LoVo (cell line): ENCODE data around the gene PTPRG.

Source experiments
- DNase-seq: peaks from one replicate; pipeline ENCODE4 v3.0.0-alpha.2; 2016; ENCODE audit warnings: low spot score

Gene PTPRG

DNA sequence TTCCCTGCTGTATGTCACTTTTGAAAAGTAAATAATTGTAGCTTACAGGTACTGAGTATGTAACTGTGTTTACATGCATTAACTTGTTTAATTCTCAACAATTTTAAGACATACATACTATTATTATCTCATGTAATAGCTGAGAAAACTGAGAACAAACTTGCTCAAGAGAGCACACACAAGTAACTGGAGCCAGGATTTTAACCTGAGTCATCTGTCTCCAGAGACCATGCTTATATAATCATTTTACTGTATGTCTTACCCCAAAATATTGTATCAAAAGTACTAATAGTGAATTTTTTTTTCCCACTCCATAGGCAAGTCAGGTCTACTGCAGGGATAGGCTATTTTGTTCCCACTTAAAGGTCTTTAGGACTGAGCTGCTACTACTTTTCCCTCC, 716.6 kb downstream of the PTPRG start:
- no peak for DNase-seq

DNA sequence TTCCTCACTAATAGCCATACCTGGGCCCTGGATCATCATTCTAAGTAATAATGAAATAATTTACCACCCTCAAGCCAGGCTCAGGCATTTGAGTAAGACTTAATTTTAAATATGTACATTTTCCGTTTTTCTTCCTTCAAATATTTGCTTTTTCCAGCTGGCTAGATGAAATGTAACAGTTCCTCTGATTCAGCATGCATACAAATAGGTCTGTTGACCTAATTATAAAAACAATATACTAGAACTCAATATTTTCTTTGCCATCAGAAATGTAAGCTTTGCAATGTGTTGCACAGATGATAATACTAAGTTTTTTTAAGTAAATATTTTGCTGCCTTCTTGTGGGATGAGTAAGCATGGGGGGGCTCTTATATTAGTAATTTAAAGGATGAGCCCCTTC, 720.4 kb downstream of the PTPRG start:
- DNase-seq, result no peak

DNA sequence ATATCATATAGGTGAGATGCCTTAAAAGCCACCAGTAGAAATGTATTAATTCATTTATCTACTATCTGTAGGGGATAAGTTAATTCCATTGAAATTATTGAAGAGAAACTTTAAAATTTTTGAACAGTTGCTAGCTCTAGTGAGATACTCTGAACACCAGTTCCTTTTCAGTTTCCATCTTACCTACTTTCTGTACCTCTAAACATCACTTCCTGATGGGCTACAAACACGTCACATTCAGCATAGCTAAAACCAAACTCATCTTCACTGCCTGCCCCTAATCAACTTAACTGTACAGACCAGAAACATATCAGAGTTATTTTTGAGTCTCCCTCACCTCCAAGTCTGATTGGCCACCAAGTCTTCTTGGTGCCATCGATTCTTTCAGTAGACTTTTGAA, 723.1 kb downstream of the PTPRG start:
- no peak for DNase-seq

DNA sequence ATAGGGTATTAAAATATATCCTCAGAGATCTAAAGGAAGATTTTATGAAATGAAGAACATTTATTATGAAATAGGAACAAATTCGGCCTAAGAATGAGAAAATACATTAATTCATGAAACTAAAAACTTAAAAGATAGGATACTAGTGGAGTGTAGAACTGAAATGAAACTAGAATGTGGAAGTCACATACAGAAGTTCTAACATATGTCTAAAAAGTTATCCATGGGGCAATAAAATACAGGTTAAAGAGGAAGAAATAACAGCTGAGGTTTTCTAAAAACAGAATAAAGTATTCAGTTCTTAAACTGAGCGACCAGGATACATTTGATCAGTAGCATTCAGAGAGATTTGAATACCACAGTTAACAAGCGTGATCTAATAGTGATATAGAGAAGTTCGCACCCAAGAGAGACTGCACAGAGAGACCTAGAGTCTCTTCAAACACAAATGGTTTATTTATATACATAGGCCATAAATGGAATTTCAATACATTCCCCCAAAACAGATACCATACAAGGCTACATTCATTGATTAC, 726.1 kb downstream of the PTPRG start:
- no peak for DNase-seq

DNA sequence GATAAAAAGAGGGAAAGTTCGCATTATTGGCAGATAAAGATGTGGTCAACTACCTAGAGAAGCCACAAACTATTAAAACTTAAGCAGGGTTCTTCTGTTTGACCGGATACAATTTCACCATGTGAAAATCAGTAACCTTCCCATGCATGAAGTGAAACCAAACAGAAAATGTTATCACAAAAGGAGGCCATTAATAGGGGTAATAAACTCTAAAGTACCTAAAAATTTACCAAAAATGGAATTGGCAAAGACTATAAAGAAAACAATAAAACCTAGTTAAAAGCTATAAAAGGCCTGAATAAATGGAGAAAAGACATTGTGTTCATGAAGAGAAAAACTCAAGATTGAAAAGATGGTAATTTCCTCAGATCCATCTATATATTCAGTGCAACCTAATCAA, 728.6 kb downstream of the PTPRG start:
- no peak for DNase-seq

DNA sequence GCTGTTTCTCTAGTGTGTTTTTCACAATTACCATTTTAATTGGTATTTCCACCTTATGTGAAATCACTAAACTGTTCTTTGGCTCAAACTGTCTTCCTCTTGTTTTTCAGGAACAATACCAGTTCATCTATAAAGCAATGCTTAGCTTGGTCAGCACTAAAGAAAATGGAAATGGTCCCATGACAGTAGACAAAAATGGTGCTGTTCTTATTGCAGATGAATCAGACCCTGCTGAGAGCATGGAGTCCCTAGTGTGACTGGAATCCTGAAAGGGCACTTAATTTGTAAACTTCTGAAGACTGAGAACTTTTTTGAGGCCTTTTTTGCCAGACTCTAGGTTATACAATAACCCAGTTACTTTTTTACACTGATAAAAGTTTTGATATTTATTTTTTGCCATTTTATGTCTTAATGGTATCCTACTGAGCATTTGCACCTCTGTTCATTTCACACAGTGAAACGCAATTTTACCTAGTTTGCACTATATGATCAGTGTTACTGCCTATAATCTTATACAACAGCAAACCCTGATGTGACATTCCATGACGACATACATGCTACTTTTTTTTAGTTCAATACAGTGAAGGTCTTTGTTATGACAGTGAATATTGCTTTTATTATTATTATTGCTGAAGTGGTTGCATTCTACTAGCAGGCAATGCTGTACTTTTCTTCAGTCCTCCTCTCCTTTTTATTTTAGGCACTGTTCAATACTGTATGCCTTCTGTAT, 731.8 kb downstream of the PTPRG start:
- DNase-seq, result no peak

DNA sequence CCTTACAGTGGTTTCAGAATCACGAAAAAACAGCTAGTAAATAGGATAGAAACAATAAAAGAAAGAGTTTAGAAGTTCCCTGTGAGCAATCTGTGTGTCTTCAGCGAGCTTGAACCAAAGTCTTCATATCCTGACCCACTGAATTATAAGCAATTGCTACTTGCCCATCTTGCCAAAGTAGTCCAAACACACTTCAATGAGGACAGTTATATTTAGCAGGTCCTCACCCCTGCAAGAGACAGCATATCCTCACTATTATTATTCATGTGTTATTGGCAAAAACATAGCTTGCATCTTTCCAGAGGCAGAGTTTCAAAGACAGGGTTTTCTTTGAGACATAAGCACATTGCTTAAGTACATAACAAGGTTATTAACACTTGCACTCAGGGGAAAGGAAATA, 734.2 kb downstream of the PTPRG start:
- DNase-seq, result no peak

DNA sequence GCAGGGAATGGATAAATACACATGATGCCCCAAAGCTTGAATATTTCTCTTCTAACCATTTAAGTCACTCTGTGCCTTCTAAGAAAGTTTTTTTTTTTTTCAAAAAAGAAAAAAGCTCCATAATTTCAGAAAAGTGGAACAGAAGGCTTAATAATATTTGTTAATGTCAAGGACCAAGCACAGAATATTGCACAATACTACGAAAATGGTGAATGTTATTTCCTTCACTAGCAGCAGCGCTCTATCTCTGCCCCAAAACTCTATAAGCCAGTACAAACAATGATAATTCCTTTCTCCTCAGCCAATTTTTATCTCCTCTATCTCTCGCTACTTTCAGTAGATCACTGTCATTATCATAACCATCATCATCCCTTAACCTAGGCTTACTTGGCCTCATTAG, 739.2 kb downstream of the PTPRG start:
- no peak for DNase-seq

DNA sequence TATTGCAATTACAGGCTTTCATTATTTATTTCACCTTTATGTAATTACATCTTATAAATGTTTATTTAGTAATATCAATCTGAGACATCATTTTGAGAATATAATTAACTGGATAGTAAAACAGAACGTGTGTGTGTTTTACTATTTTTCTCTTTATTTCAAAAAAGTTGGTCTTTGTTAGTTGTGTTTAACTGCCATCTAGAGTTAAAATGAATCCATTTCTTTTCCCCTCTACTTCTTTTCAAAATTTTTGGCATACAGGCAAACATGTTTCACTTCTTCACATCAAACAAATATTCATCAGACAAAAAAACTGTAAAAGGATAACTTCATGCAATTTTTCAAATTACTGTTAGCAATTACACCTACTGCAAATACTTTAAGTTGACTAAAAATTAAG, 750.8 kb downstream of the PTPRG start:
- DNase-seq, result no peak

DNA sequence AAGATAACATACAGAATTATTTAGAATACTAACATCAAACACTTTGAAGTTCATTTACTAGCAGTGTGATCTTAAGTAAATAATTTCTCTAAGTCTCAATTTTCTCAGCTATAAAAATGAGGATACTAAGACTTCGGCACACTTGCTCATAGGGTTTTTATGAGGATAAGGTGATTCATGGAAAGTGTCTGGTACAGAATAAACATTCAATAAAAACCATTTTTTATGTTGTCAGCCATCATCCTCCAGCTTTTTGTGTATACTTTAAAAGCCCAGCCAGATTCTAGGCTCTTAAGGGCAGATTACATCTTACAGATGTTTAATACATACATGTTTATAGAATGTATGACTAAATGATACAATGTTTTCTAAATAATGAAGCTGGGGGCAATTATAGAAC, 755.2 kb downstream of the PTPRG start:
- no peak for DNase-seq

DNA sequence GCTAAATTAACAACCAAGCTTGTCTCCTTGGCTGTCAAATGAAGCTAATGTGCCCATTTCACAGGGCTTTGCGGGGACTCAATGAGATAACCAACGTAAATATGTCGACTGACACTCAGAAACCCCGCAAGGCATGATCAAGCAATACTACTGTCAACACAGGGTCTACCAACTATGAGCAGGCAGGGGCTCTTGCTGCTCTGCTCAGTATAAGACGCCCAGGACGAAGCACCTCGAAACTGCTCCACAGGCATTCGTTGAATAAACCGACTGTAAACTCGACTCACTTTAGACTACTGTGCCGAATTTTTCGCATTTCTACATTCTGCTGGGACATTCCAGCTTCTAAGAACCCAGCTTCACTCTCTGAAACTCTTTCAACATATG, 757.0 kb downstream of the PTPRG start:
- no peak for DNase-seq

DNA sequence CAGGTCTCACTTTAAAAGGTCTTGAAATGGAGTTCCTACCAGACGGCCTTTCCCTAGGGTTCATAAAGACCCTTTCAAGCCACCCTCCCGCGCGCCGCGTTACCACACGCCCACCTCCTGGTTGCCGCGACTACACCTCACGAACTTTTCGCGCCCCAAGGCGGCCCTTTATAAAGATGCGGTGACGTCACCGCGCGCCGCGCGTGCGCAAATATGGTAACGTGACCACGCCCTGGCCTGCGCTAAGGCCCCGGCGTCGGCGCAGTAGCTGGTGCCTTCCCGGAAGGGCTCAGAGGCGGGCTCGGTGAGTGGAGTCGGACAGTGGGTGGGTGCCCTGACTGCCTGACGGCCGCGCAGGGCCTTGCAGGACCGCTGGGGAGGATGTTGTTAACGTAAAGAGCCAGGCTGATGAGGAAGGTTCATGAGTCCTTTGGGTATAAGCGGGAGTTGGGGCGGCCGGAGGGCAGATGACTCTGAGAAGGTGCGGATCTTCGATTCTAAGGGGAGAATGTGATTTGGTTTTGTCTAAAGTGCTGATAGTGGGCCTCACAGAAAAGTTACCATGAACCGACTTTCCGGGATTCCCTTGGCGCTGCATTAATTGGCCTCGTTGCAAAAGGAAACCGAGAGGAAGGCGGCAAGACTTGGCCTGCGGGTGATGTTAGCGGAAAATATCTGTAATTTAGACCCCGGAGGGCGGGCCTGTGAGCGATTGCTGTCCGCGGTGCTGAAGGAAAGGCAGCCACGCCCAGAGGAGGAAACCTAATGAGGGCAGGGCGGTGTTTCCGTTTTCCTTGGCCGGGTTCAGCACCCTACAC, 757.6 kb downstream of the PTPRG start:
- DNase-seq, result no peak

DNA sequence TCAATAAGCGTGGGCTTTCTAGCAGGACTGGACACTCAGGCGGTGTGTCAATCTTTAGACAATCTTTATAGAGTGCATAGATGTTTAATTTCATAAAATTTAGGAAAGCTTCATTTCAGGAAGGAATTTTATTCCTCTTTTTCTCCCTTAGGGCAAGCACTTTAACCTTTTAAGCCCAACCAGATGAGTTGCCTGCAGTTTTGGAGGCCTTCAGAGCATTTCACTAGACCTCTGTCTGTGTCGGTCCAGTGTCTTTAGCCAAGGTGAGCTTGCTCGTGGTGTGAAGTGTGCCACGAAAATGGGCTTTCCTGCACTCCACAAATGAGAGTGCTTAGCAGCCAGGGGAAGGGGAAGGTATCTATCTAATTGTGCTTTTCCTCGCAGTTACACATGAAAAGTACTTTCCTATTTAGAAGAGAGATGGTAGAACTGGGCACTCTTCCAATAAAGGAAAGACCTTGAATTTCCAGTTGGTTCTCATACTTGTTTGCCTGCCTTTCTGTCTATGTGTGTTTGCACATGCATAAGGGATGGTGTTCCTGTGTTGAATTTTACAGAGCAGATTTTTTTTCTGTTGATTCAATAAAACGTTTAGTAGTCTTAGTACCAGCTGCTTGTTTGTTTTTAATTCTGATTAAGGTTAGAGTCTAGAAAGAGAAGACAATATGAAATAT, 758.3 kb downstream of the PTPRG start:
- no peak for DNase-seq

DNA sequence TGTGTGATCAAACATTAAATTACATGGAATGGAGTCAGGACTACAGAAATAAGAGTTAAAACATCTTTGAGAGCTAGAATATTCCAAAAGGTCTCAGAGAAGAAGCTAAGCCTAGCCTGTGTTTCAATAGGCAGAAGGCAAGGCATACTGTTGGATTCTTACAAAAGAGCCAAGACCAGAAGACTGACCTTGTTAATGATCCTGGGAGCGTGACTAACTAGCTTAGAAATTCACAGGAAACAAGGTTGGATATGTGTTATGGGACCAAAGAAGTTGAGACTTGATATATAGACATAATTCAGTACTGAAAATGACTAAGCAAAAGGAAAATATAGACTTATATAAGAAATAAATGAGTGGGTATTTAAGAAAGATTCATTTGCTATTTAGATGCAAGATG, 761.9 kb downstream of the PTPRG start:
- DNase-seq, result no peak

DNA sequence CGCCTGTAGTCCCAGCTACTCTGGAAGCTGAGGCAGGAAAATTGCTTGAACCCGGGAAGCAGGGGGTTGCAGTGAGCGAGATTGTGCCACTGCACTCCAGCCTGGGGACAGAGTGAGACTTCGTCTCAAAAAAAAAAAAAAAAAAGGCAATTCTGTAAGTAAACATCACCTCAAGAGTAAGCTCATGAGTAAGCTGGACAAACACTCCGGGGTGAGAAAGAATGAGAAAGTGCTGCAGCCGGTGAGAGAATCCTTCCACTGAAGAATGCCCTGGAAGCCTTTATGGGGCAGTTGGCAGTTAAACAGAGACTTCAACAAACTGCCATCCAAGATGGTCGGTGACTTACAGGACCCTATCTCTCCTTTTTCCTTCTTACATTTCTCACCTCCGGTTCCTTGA, 764.5 kb downstream of the PTPRG start:
- DNase-seq, result no peak

DNA sequence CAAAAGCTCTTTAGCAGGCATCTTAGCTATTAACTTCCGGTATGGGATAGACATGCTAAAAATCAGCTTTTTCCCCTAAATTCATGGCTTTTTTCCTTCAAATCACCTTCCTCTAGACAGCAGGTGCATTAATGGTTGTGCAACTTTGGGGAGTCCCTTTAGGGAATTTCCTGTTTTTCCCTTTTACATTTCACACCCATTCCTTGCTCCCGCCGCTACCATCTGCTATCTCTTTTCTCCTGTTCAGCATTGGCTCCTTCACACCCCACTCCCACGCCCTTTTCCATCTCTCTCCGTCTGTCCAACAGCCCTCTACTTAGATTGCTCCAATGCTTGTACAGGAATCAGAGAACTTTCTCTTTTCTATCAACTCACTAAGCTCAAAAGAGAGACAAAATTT, 768.6 kb downstream of the PTPRG start:
- no peak for DNase-seq

DNA sequence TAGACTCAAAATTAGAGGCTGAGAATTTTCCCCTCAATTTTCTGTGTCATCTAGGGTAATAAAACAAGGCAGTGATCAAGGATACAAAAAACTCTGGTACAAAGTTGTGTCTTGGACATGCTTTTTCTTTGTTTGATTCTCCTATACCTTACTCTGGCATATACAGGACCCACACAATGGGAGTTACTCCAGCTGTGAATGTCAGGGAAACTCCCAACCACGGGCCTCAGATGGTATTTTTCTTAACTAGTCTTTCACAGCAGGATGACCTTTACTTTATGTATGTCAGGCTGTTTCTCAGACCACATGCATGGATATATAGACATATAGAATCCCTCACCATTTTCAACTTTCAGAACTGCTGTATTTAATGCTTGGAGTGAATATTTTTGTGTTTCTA, 770.6 kb downstream of the PTPRG start:
- no peak for DNase-seq

DNA sequence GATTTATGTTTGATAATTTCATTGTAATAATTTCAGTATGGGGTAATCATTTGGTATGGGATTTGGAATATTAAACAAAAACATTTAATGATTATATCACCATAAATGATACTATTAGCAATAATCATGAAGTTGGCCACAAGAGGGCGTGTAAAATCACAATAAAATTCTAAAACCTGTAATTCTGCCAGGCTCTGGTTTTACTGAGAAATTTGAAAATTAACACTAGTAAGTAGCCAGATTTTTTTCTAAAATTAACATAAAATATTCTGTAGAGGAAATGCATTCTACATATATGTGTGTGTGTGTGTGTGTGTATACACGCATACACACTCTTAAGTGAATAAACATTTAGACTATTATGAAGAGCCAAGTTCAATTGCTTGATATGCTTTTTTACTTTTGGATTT, 771.5 kb downstream of the PTPRG start:
- DNase-seq, result peak; percentile 18

DNA sequence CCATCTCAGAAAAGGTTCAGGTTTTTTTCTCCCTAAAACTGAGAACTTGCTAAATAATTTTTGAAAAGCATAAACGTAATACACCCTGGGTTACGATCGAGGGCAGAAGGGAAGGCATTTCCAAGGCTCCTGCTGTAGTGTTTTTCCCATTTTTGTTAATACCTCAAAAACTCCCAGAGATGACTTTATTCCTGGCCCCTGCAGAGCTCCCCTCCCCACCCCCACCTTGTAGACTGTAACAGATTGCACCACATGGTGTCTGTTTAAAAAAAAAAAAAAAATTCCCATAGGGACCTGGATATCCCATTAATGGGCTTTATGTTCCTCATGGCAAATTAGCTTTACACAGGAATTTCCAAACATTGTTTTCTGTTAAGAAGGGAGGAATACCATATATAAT, 773.8 kb downstream of the PTPRG start:
- no peak for DNase-seq

DNA sequence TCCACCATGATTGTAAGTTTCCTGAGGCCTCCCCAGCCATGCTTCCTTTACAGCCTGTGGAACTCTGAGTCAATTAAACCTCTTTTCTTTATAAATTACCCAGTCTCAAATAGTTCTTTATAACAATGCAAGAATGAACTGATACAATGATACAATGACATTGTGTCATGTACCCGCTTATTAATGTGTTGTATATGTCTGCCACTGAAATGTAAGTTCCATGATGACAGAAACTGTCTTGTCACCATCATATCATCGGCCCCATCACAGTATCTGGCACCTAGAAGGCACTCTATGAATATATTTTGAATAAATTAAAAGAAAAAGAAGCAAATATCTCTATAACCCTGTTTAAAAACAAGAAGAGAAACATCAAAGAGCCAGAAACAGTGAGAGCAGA, 782.4 kb downstream of the PTPRG start:
- no peak for DNase-seq
